ENCODE measurements around the gene AHNAK. TPM values are rescaled to one million over a fixed set of nuclear protein-coding genes. Genes with fewer than 3 reads are reported as not detected.

The AHNAK gene
- total RNA-seq, 4 donors from 2014 or later: 571 to 1,016 (median 697) TPM

GRCh38 chr11:62535802-62536201, 10.8 kb downstream of the AHNAK start:
- H3K27ac ChIP-seq: peak overlapping the region in 2 of 4 donors; percentile 32 to 35
- peaks cover 19 to 49% (median 28%) of the 10 kb centered on the region in 4 donors for H3K4me1 ChIP-seq
- no peak overlapping the region for H3K4me3 ChIP-seq
- no peaks in the 10 kb centered on the region for H3K27me3 ChIP-seq
- DNase-seq: no peak
- peaks cover 0 to 64% (median 3%) of the 10 kb centered on the region in 3 donors for H3K36me3 ChIP-seq
- no peaks in the 10 kb centered on the region for H3K9me3 ChIP-seq
- TF ChIP-seq CTCF (IDR thresholded peaks at IDR 0.05): no peak
- TF ChIP-seq POLR2A (IDR thresholded peaks at IDR 0.05): no peak

- no peaks in the 10 kb centered on the region for H3K27me3 ChIP-seq
- no peak overlapping the region for H3K4me3 ChIP-seq
- TF ChIP-seq CTCF (IDR thresholded peaks at IDR 0.05): no peak
- no peak for TF ChIP-seq POLR2A (IDR thresholded peaks at IDR 0.05)
- no peak for DNase-seq
- peaks cover 15 to 41% (median 20%) of the 10 kb centered on the region in 4 donors for H3K4me1 ChIP-seq
- H3K36me3 ChIP-seq: peaks cover 0 to 72% (median 3%) of the 10 kb centered on the region in 3 donors
- H3K9me3 ChIP-seq: no peaks in the 10 kb centered on the region
- H3K27ac ChIP-seq: no peak overlapping the region
Observed at GRCh38 chr11:62534779-62535545, 11.6 kb downstream of the AHNAK start.

- Histone ChIP-seq H3K36me3 (peaks cover 0 to 94% (median 3%) of the 10 kb centered on the region in 3 donors), H3K27ac (no peak overlapping the region), H3K4me3 (no peak overlapping the region), H3K9me3 (no peaks in the 10 kb centered on the region), H3K27me3 (no peaks in the 10 kb centered on the region), H3K4me1 (peaks cover 0 to 13% (median 0%) of the 10 kb centered on the region in 4 donors)
- TF ChIP-seq CTCF (IDR thresholded peaks at IDR 0.05) (no peak), POLR2A (IDR thresholded peaks at IDR 0.05) (no peak)
- no peak for DNase-seq
Observed at GRCh38 chr11:62532096-62532495, 14.5 kb downstream of the AHNAK start.

GRCh38 chr11:62516736-62517371, 29.8 kb downstream of the AHNAK start:
- no peaks in the 10 kb centered on the region for H3K4me1 ChIP-seq
- TF ChIP-seq POLR2A (IDR thresholded peaks at IDR 0.05) (no peak), CTCF (IDR thresholded peaks at IDR 0.05) (no peak)
- no peaks in the 10 kb centered on the region for H3K9me3 ChIP-seq
- no peak overlapping the region for H3K4me3 ChIP-seq
- DNase-seq: no peak
- H3K27ac ChIP-seq: no peak overlapping the region
- no peaks in the 10 kb centered on the region for H3K27me3 ChIP-seq
- H3K36me3 ChIP-seq: peaks cover 0 to 62% (median 0%) of the 10 kb centered on the region in 3 donors

- TF ChIP-seq POLR2A (IDR thresholded peaks at IDR 0.05) (no peak), CTCF (IDR thresholded peaks at IDR 0.05) (no peak)
- Histone ChIP-seq H3K36me3 (peaks cover 0 to 36% (median 0%) of the 10 kb centered on the region in 3 donors), H3K4me3 (no peak overlapping the region), H3K4me1 (peaks cover 0 to 5% (median 0%) of the 10 kb centered on the region in 4 donors), H3K9me3 (no peaks in the 10 kb centered on the region), H3K27ac (no peak overlapping the region), H3K27me3 (no peaks in the 10 kb centered on the region)
- no peak for DNase-seq
Observed at GRCh38 chr11:62514151-62514550, 32.5 kb downstream of the AHNAK start.

Measured in Peyer's patch (tissue), 4 donors.